GM23338 (cell line): ENCODE data around the gene MOCS3. TPM values are rescaled to one million over a fixed set of nuclear protein-coding genes. Genes with fewer than 3 reads are reported as not detected.

ENCODE experiments used
- ATAC-seq: fragments of 200-7000 bp; cut with Tn5 transposase; 3 replicates; pipeline ENCODE4 v1.9.1; 2020
- DNase-seq: peaks from one replicate; pipeline ENCODE4 v3.0.0-alpha.2; 2015; ENCODE audit warnings: low spot score
- H2AFZ ChIP-seq: fragments of 200-600 bp; sonication (generic); 2 replicates; pipeline ENCODE4 v1.8.0; 2016; ENCODE audit warnings: antibody characterized with exemption, mild to moderate bottlenecking, moderate library complexity
- H3F3A ChIP-seq: fragments of 200-600 bp; sonication (generic); replicated peaks from 2 replicates; pipeline ENCODE4 v1.8.0; 2017; ENCODE audit warnings: antibody characterized with exemption, mixed run types, low read depth
- H3K27ac ChIP-seq: fragments of 200-600 bp; sonication (generic); 2 replicates; pipeline ENCODE4 v1.6.1; 2016; ENCODE audit warnings: low read depth
- H3K27me3 ChIP-seq: fragments of 200-600 bp; sonication (generic); 2 replicates; pipeline ENCODE4 v1.8.0; 2016; ENCODE audit warnings: mild to moderate bottlenecking, mixed run types, moderate library complexity; ENCODE audit not compliant: insufficient read depth
- H3K36me3 ChIP-seq: fragments of 200-600 bp; sonication (generic); 2 replicates; pipeline ENCODE4 v1.8.0; 2016; ENCODE audit warnings: mild to moderate bottlenecking; ENCODE audit not compliant: insufficient read depth
- H3K4me1 ChIP-seq: fragments of 200-600 bp; sonication (generic); 2 replicates; pipeline ENCODE4 v1.8.0; 2016; ENCODE audit warnings: mild to moderate bottlenecking, moderate library complexity; ENCODE audit not compliant: insufficient read depth
- H3K4me2 ChIP-seq: fragments of 200-600 bp; sonication (generic); 2 replicates; pipeline ENCODE4 v1.7.1; 2017; ENCODE audit warnings: mixed run types
- H3K4me3 ChIP-seq: fragments of 200-600 bp; sonication (generic); 2 replicates; pipeline ENCODE4 v1.6.1; 2016; ENCODE audit warnings: mixed run types
- H3K79me2 ChIP-seq: fragments of 200-600 bp; sonication (generic); replicated peaks from 2 replicates; pipeline ENCODE4 v1.8.0; 2017; ENCODE audit warnings: mild to moderate bottlenecking; ENCODE audit not compliant: insufficient read depth
- H3K9me2 ChIP-seq: fragments of 200-600 bp; sonication (generic); 2 replicates; pipeline ENCODE4 v1.8.0; 2017; ENCODE audit not compliant: insufficient read depth
- H4K20me1 ChIP-seq: fragments of 200-600 bp; sonication (generic); replicated peaks from 2 replicates; pipeline ENCODE4 v1.8.0; 2017; ENCODE audit warnings: mild to moderate bottlenecking; ENCODE audit not compliant: insufficient read depth
- H3K27ac Mint-ChIP-seq: 2 replicates; pipeline ENCODE4 v1.8.0; 2020; ENCODE audit warnings: inconsistent platforms, mild to moderate bottlenecking, moderate library complexity, mixed read lengths
- H3K27me3 Mint-ChIP-seq: 3 replicates; pipeline ENCODE4 v1.8.0; 2022; ENCODE audit warnings: low read depth, mild to moderate bottlenecking, moderate library complexity, mixed read lengths, inconsistent platforms; ENCODE audit not compliant: insufficient read depth, poor library complexity
- H3K36me3 Mint-ChIP-seq: 3 replicates; pipeline ENCODE4 v1.8.0; 2021; ENCODE audit warnings: low read depth, mild to moderate bottlenecking, inconsistent platforms, moderate library complexity, mixed read lengths
- H3K4me1 Mint-ChIP-seq: 3 replicates; pipeline ENCODE4 v1.8.0; 2020; ENCODE audit warnings: mild to moderate bottlenecking, inconsistent platforms, mixed read lengths
- H3K4me3 Mint-ChIP-seq: 3 replicates; pipeline ENCODE4 v1.8.0; 2021; ENCODE audit warnings: moderate library complexity, mild to moderate bottlenecking, inconsistent platforms, mixed read lengths
- H3K9me3 Mint-ChIP-seq: 3 replicates; pipeline ENCODE4 v1.8.0; 2020; ENCODE audit warnings: moderate library complexity, mild to moderate bottlenecking, inconsistent platforms, mixed read lengths
- CREB1 ChIP-seq: fragments of 250-450 bp; sonication (Bioruptor Pico); IDR thresholded peaks from 2 replicates; pipeline ENCODE4 v1.5.0; 2020; ENCODE audit warnings: low read depth, mild to moderate bottlenecking, moderate library complexity
- CTCF ChIP-seq, 2 experiments: fragments of 200-600 bp in 1 of 2; sonication (generic) in 1 of 2; conservative IDR thresholded peaks; 2 replicates each; pipeline versions ENCODE4 v1.5.1 to v1.6.1; 2016 to 2017; ENCODE audit warnings: antibody characterized with exemption in 2 of 2, low read depth in 2 of 2, mild to moderate bottlenecking in 2 of 2, moderate library complexity in 1 of 2
- EZH2 ChIP-seq: fragments of 200-600 bp; sonication (generic); IDR thresholded peaks from one replicate; pipeline ENCODE4 v1.8.0; 2017; ENCODE audit warnings: antibody characterized with exemption, mild to moderate bottlenecking, low read depth; ENCODE audit not compliant: unreplicated experiment
- NANOG ChIP-seq: IDR thresholded peaks from 2 replicates; pipeline ENCODE4 v1.6.1; 2016; ENCODE audit warnings: antibody characterized with exemption, borderline replicate concordance
- POLR2AphosphoS5 ChIP-seq: IDR thresholded peaks from 2 replicates; pipeline ENCODE4 v1.6.1; 2016; ENCODE audit warnings: antibody characterized with exemption, low read depth
- STAT1 ChIP-seq: IDR thresholded peaks from one replicate; pipeline ENCODE4 v1.6.1; 2016; ENCODE audit warnings: antibody characterized with exemption; ENCODE audit not compliant: unreplicated experiment
- ZNF331 ChIP-seq: fragments of 250-450 bp; sonication (Bioruptor Pico); IDR thresholded peaks from 2 replicates; pipeline ENCODE4 v1.5.0; 2020; ENCODE audit warnings: low read depth, mild to moderate bottlenecking, moderate library complexity
- ZNF462 ChIP-seq: fragments of 250-450 bp; sonication (Bioruptor Pico); IDR thresholded peaks from 2 replicates; pipeline ENCODE4 v1.5.0; 2020; ENCODE audit warnings: mild to moderate bottlenecking, moderate library complexity
- polyA plus RNA-seq: library from polyadenylated mRNA; unstranded; fragments of >200 nt; fragmentation: Nextera tagmentation; extraction: Ambion mirVana; gene quantifications from 2 replicates; pipeline ENCODE4 v1.2.1, GENCODE V29; 2016
- total RNA-seq: library from RNA; depleted of rRNA; stranded (reverse); fragments of >200 nt; shearing (Covaris generic); gene quantifications from 2 replicates; pipeline ENCODE4 v1.2.3, GENCODE V29; 2014
- TF ChIP-seq, protein P1 (sequence below): IDR thresholded peaks from 2 replicates; pipeline ENCODE4 v1.6.1; 2016; ENCODE audit warnings: antibody characterized with exemption

Gene MOCS3
- total and polyA plus RNA-seq, 2 experiments from 2014 or later, result 2.2 to 9.1 TPM

- TF ChIP-seq ZNF462 (CRISPR knock-in tag), result no peak
Observed at GRCh38 chr20:50918403-50918802, 40.2 kb upstream of the MOCS3 start (continued).

GRCh38 chr20:50919567-50919966, 39.1 kb upstream of the MOCS3 start:
- Histone ChIP-seq H4K20me1 (peaks cover 94% of the 10 kb centered on the region), H2AFZ (no peak overlapping the region), H3K4me1 (peaks cover 56% of the 10 kb centered on the region), H3F3A (0 out of 2 replicates have a peak, but pooled peaks cover 4% of the 10 kb centered on the region), H3K27me3 (no peaks in the 10 kb centered on the region), H3K36me3 (peaks cover 11% of the 10 kb centered on the region; the same call in 1 of the 2 replicates), H3K79me2 (peaks cover 100% of the 10 kb centered on the region), H3K27ac (0 out of 2 replicates have a peak overlapping the region, but pooled peaks have one; percentile 46), H3K4me3 (no peak overlapping the region), H3K9me2 (no peaks in the 10 kb centered on the region), H3K4me2 (no peak overlapping the region)
- ATAC-seq (no peak), DNase-seq (no peak)
- no peak overlapping the region; the same call in 1 of the 2 replicates for H3K27ac Mint-ChIP-seq
- peaks cover 64% of the 10 kb centered on the region for H3K4me1 Mint-ChIP-seq
- peaks cover 48% of the 10 kb centered on the region; the same call in 2 of the 3 replicates for H3K36me3 Mint-ChIP-seq
- no peak overlapping the region for H3K4me3 Mint-ChIP-seq
- H3K9me3 Mint-ChIP-seq, result no peaks in the 10 kb centered on the region
- H3K27me3 Mint-ChIP-seq, result peaks cover 2% of the 10 kb centered on the region
- TF ChIP-seq POLR2AphosphoS5 (no peak), CREB1 (CRISPR knock-in tag) (no peak), ZNF331 (CRISPR knock-in tag) (no peak), EZH2 (no peak), CTCF (conservative IDR thresholded peaks at IDR 0.05; ENCODE audit: low read depth in 2 of 2) (no peak), NANOG (no peak), STAT1 (no peak)
- TF ChIP-seq, protein P1, sequence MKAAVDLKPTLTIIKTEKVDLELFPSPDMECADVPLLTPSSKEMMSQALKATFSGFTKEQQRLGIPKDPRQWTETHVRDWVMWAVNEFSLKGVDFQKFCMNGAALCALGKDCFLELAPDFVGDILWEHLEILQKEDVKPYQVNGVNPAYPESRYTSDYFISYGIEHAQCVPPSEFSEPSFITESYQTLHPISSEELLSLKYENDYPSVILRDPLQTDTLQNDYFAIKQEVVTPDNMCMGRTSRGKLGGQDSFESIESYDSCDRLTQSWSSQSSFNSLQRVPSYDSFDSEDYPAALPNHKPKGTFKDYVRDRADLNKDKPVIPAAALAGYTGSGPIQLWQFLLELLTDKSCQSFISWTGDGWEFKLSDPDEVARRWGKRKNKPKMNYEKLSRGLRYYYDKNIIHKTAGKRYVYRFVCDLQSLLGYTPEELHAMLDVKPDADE, result no peak
